GM10248 (cell line): ENCODE measurements around the gene SDF2L1.

Experiments
- CTCF ChIA-PET: fragments of 300-600 bp; sonication (Branson Sonifier 250); formaldehyde crosslinking; extraction: SDS; loops from one replicate; lab custom pipeline; 2021; ENCODE audit warnings: antibody characterized with exemption; lab: Yijun Ruan, JAX
- POLR2A ChIA-PET: fragments of 350-650 bp; sonication (Branson Sonifier 250); formaldehyde crosslinking; extraction: SDS; loops from one replicate; lab custom pipeline; 2020; ENCODE audit warnings: antibody characterized with exemption; lab: Yijun Ruan, JAX
- DNase-seq: peaks from one replicate; pipeline ENCODE4 v3.0.0; 2012; ENCODE audit errors: extremely low spot score
- CTCF ChIP-seq: IDR thresholded peaks from 2 replicates; pipeline ENCODE4 v1.5.1; 2012; ENCODE audit warnings: mild to moderate bottlenecking, low read depth; ENCODE audit errors: extremely low read depth, missing control alignments, control extremely low read depth

The SDF2L1 gene

GRCh38 chr22:21685164-21685513 lies 43.0 kb downstream of the SDF2L1 start:
- POLR2A ChIA-PET = no interaction called here
- no peak for TF ChIP-seq CTCF
- DNase-seq = no peak
- CTCF ChIA-PET = interaction anchor here (1.7 kb wide), 1 partner anchor 12 kb away, joined by 3 read pairs; no protein-coding TSS in a partner anchor

DNA sequence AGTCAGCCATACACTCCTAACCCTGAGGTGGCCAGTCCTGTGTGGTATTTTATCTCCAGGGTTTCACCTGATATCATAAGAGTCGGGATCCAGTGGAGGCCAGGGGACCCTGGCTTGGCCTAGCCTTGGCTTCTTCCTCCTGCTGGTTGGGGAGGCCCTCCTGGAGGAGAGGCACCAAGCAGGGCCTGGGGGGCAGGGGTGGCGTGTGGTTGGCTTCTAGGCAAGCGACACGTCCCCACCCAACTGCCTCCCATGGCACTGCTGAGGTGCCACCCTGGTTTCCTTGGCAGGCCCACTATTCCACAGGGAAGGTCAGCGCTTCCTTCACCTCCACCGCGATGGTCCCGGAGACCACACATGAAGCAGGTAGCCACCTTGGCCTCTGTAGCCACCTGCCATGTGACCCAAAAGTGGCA lies 44.1 kb downstream of the SDF2L1 start:
- TF ChIP-seq CTCF = no peak
- DNase-seq = no peak
- CTCF ChIA-PET = no interaction called here
- POLR2A ChIA-PET = no interaction called here

DNA sequence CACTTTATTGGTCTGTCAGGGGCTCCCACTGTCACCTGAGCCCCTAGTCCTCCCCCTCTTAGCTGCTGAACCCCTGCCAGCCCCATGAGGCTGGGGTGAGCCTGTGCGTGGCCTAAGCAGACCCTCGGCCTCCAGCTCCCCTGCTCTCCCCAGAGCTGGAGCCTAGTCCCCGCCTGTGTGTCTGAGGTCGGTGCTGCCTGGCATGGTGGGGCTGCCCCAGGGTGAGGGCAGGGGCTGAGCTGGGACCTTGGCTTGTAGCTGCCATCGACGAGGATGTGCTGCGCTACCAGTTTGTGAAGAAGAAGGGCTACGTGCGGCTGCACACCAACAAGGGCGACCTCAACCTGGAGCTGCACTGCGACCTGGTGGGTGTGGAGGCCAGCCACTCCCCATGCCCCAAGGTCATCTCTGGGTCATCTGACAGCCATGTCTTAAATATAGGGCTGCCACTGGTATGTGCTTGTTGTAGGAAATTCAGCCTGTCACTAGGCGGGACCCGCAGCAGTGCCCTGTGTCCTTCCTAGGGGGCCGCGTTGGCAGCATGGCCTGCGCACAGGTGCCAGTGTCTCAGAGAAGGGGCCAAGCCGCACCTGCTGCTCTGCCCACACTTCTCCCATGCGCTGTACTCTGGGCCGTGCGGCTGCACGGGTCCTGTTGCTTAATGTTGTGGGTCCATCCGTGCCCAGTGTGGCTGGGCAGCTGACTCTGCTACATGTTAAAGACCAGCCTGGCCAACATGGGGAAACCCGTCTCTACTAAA lies 44.7 kb downstream of the SDF2L1 start:
- no peak for TF ChIP-seq CTCF
- no peak for DNase-seq
- ChIA-PET CTCF (interaction anchor here (0.9 kb wide), 1 partner anchor 58 kb away, joined by 3 read pairs; no protein-coding TSS in a partner anchor), POLR2A (no interaction called here)

- CTCF ChIA-PET = interaction anchor here (0.9 kb wide), 1 partner anchor 59 kb away, joined by 3 read pairs; no protein-coding TSS in a partner anchor
- POLR2A ChIA-PET = no interaction called here
- no peak for DNase-seq
- TF ChIP-seq CTCF = no peak
These were observed 45.7 kb downstream of the SDF2L1 start for GRCh38 chr22:21687685-21688259.

- ChIA-PET POLR2A (no interaction called here), CTCF (no interaction called here)
- no peak for DNase-seq
These were observed 46.2 kb downstream of the SDF2L1 start for GRCh38 chr22:21688341-21688705.

More at GRCh38 chr22:21688341-21688705, 46.2 kb downstream of the SDF2L1 start:
- TF ChIP-seq CTCF = no peak
